ENCODE measurements around the gene NAA40. TPM values are rescaled to one million over a fixed set of nuclear protein-coding genes. Genes with fewer than 3 reads are reported as not detected.
A peak's percentile ranks its signal among the peaks of the same experiment; 100 is the strongest.

NAA40 gene
- total RNA-seq, 1 donor from 2014 or later: 8.3 TPM

DNA sequence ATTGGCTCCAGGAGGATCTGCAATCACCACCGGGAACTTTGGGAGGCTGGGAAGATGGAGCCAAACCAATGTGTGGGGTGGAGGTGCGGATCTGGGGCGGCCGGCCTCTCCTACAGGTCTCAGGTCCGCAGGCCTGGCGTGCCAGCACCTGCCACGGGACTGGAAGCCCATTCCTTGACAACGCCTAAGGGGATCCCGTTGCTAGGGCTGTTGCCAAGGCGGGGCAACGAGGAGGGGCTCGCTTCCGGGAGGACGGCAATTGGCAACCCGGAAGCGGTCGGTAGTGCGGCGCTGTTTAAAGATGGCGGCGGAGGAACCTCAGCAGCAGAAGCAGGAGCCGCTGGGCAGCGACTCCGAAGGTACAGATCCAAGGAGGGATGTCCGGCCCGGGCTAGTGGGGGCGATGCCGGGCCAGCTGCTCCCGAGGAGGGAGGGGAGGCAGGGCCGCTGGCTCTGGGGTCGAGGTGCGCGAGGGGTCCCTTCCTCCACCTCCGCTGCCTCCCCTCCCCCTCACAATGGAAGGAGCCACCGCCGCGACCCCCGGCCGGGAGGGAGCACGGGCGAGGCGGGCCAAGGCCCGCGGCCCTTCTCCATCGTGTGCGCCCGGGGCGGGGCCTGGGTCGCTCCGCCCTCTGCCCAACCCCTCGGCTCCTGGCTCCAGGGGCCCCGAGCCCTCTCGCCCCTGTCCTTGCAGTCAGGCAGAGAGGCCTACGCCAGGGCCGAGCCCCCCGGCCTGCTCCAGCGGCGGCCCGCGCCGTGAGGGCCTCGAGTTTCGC lies 47.5 kb downstream of the NAA40 start, which contains the start of gene OTUB1:
TSS of gene OTUB1 (plus strand) at position 283 of the 776 bp plus-strand sequence. CDS start at position 302, 19 bp downstream.
- DNase-seq (ENCODE audit: low read depth in 2 of 2): peak; percentile 83 to 92

DNA sequence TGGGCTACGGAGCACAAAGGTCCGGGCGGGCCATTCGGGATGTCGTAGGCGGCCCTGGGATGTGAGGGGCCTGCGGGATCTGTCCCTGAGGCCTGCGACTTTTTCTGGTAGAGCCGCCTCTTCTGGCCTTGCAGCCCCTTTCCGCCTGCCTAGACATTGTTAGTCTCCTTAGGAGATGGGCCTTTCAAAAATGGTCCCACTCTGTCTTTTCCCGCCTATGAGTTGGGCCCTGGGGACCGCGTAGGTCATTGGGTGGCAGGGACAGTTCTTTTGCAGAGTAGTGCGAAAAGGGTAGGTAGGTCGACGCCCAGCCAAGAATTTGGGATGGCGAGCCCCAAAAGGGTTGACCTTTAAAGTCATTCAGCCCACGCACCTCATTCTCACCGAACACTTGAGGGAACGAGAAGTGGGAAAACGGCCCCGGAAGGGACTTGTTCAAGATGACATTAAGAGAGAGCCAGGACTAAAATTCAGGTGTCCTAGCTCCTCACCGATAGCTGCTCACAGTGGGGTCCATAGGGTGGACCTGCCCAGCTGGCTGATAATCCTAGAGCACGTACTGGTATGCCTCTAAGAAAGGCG lies 48.2 kb downstream of the NAA40 start:
- DNase-seq (ENCODE audit: low read depth in 2 of 2): no peak

DNA sequence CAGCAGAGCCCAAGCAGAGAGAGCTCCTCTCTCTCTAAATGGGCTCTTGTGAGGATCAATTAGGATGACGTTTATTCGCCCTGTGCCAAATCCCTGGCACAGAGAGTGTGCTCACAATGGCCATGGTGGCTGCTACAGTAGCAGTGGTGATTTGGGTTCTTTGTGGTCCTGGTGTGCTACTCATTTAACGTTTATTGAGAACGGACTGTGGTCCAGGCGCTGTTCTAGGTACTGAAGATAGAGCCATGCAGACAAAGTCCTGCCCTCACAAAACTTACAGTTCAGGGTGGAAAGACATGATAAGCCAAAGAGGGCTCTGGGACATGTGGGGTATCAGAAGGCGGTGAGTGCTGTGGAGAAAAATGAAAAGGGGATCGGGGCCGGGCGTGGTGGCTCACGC lies 52.8 kb downstream of the NAA40 start:
- no peak for DNase-seq (ENCODE audit: low read depth in 2 of 2)

DNA sequence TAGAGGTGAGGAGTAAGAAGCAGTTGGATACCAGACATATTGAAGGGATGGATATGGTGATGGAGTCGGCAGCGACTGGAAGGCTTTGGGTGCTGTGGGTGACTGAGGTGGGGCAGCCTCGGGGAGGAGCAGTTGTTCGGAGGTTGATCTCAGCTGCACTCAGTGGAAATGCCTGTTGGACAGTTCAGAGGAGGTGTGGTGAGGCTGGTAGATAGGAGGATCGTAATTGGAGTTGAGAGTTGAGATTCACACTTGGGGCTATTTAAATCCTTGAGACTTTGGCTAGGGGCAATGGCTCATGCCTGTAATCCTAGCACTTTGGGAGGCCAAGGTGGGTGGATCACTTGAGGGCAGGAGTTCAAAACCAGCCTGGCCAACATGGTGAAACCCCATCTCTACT lies 54.3 kb downstream of the NAA40 start:
- DNase-seq (ENCODE audit: low read depth in 2 of 2): no peak

DNA sequence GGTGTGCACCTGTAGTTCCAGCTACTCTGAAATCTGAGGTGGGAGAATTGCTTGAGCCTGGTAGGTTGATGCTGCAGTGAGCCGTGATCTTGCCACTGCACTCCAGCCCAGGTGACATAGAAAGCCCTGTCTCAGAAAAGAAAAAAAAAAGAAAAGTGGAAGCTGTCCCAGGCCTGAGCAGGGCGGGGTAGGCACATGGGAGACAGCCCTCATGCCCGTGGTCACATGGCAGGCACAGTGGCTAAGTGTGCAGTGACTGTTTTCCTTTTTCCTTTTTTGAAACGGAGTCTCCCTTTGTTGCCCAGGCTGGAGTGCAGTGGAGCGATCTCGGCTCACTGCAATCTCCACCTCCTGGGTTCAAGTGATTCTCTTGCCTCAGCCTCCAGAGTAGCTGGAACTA lies 55.2 kb downstream of the NAA40 start:
- no peak for DNase-seq (ENCODE audit: low read depth in 2 of 2)

DNA sequence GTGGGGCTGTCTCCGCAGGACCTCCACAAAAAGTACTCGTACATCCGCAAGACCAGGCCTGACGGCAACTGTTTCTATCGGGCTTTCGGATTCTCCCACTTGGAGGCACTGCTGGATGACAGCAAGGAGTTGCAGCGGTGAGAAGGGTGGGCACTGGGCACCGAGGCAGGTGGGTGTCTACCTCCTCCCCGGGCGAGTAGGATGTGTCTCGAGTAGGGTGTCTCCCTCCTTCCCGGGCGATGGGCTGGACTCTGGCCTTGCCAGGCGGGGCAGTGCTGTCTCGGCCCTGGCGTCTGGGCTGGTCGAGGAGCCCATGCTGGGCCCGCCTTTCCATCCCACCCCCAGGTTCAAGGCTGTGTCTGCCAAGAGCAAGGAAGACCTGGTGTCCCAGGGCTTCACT lies 57.7 kb downstream of the NAA40 start:
- no peak for DNase-seq (ENCODE audit: low read depth in 2 of 2)

DNA sequence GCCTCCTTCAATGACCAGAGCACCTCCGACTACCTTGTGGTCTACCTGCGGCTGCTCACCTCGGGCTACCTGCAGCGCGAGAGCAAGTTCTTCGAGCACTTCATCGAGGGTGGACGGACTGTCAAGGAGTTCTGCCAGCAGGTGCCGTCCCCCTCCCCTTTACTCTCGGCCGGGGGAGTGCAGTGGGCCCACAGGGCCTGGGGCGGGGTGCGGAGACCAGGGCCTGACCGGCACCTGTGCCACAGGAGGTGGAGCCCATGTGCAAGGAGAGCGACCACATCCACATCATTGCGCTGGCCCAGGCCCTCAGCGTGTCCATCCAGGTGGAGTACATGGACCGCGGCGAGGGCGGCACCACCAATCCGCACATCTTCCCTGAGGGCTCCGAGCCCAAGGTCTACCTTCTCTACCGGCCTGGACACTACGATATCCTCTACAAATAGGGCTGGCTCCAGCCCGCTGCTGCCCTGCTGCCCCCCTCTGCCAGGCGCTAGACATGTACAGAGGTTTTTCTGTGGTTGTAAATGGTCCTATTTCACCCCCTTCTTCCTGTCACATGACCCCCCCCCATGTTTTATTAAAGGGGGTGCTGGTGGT lies 58.4 kb downstream of the NAA40 start:
- DNase-seq (ENCODE audit: low read depth in 2 of 2): no peak

- no peak for DNase-seq (ENCODE audit: low read depth in 2 of 2)
Measured at GRCh38 chr11:63997801-63998337, 59.1 kb downstream of the NAA40 start.

DNA sequence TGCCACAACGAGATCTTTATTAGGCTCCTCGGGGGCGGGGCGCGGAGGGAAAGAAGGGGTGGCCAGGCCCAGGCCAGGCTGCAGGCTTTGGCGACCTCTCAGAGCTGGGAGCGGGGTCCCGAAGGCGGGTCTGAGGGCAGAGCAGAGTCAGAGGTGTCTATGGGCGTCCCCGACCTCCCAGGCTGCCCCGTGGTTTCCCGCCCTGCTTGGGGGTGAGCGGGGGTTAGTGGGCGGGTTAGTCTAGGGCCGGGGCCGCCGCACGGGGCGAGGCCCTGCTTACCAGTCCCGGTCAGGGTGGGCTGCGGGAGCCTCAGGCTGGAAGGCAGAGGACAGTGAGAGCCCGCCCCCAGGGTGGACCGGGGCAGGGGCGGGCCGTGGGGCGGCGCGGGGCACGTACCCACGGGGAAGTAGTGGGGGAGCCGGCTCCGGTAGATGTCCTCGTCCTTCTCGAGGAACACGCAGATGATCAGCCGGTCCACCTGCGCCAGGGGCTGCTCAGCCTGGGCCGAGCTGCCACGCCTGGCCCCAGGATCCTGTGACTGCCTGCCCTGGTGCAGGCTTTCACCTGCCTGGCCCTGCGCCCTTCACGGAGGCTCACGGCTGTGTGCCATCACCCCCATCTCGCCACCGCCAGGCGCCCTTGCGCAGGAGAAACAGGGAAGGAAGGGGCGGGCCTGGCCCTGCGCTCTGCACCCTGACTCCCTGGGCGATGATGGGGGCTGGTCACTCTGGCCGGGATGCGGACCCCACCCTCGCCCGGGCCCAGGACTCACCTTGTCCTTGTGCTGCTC lies 60.0 kb downstream of the NAA40 start:
- DNase-seq (ENCODE audit: low read depth in 2 of 2): no peak

DNA sequence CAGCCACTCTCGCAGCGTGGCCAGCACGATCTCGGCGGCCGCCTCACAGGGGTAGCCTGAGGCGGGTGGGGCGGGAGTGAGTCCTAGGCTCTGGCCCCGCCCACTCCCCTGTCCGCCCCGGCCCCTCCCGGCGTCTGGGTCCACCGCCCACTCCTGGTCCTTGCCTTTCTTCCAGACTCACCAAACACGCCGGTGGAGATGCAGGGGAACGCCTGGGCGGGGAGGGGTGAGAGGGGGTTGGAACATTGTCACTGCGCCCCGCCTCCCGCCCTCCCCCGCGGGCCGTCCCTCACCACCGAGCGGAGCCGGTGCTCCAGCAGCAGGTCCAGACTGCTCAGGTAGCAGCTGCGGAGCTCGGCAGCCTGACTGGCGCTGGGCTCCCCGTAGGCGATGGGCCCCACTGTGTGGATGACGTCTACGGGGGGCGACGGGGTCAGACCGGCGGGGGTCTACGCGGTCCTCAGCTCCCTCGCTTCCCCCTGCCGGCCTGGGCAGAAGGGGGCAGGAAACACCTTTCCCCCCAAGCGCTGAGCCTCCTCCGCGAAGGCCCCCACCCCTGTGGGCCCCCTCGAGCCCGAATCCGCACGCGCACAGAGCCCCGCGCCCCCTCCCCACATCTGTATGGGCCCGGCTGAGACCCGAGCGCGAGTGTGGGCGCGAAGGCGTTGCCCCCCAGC lies 60.7 kb downstream of the NAA40 start:
- DNase-seq (ENCODE audit: low read depth in 2 of 2): peak in 1 of 2 donors; percentile 28

DNA sequence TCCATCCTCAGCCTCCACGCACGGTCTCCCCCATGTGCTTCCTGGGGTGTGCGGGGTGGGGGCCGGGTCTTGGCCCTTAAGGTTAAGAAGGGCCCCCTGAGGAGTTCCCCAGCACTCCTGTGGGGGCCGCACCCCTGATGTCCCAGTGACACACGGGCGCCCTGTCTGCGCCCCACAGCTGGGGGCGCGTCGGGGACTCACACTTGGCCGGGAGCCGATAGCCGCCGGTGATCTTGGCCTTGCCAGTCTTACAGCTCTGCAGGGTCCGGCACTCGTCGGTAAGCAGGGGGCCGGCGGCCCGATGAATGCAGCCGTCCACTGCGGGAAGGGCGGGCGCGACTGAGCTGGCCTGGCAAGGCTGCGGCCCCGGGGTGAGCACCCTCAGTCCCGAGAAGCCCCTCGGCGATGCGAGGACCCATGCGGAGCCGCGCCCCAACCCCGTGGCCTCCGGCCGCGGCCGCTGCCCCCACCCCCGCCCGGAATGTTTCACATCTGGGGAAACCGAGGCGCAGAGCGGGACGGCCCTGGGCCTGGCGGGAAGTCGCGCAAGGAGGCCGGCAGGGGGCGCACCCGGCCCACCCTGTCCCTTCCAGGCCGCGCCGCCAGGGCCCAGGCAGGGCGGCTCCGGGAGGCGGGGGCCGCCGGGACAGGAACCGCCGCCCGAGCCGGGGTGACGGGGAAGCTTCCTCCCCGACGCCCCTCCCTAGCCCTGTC lies 61.4 kb downstream of the NAA40 start:
- peak; percentile 26 to 80 for DNase-seq (ENCODE audit: low read depth in 2 of 2)

- no peak for DNase-seq (ENCODE audit: low read depth in 2 of 2)
Measured at GRCh38 chr11:64000740-64001483, 62.1 kb downstream of the NAA40 start.

GRCh38 chr11:64001484-64002420 lies 63.0 kb downstream of the NAA40 start:
- DNase-seq (ENCODE audit: low read depth in 2 of 2): peak; percentile 31 to 64

DNA sequence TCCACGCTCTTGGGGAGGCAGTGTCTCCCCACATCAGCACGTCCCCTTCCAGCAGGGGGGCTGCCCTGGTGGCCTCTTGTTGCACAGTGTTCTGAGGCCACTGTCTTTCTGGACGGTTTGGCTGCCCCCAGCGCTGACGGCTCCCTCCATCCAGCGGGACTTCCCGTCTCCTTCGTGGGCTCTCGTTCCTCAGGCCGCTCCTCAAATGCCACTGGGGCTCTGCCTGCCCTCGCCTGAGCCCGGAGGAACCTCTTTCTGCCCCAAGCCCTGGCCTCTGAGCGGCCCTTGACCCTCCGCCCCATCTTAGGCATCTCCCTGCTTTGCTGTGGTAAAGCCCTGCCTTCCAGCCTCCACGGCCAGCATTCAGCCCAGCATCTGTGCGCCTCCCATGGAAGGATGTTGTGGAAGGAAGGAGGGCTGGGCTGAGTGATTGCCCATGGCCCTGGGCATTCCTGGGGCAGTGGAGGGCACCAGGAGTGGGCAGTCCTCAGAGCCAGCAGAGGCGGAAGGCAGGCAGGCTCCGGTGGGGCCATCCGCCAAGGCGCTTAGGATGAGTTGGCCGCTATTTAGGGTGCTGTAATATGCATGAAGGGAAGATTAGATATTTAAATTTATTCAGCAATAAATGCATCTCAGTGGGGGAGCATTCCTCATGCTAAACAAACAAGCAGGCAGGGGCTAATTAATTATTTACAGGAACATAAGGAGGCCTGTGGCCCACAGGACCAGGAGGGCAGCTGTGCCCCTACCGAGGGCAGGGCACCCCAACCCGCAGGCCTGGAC lies 65.2 kb downstream of the NAA40 start:
- no peak for DNase-seq (ENCODE audit: low read depth in 2 of 2)

DNA sequence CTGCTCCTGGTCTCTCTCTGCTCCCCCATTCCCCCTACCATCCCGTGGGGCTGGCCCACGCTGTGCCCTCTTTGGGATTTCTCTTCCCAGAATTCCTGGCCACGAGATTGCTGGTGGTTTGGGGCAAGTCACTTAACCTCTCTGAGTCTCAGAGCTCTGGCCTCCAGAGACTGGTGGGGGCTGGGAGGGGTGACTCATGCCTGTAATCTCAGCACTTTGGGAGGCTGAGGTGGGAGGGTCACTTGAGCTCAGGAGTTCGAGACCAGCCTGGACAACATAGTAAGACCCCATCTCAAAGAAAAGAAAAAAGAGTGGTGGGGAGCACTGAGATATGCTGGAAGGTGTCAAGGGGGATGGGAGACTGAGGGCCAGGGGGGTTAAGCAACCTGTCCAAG lies 65.8 kb downstream of the NAA40 start:
- DNase-seq (ENCODE audit: low read depth in 2 of 2): no peak

GRCh38 chr11:64005691-64006090 lies 66.9 kb downstream of the NAA40 start:
- DNase-seq (ENCODE audit: low read depth in 2 of 2): no peak

DNA sequence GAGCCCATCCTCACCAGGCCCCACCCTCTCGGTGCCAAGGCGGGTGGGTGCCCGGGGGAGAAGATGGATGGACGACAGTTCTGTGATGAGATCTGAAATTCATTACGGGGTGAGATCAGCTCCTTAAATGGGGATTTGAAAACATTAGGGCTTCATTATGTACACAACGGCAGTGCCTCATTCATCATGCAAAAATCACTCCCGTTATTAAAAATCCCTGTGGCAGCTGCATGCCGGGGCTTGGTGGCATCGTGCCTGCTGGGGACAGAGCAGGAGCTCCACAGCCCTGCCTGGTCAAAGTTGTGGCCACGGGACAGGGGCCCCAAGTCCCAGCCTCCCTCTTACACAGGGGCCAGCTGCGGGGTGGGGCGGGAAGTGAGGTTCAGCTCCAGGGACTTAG lies 67.6 kb downstream of the NAA40 start:
- no peak for DNase-seq (ENCODE audit: low read depth in 2 of 2)
